Caco-2 (cell line): ENCODE data around the gene HCFC1R1. TPM values are rescaled to one million over a fixed set of nuclear protein-coding genes. Genes with fewer than 3 reads are reported as not detected.

ENCODE experiments used
- BruUV-seq: library from RNA; stranded (reverse); fragments of 400-500 nt; replicated peaks from 2 replicates; lab custom pipeline; 2021; lab: Mats Ljungman, UMichigan
- CTCF ChIA-PET: fragments of 300-600 bp; sonication (Branson Sonifier 250); formaldehyde crosslinking; loops from one replicate; lab custom pipeline; 2022; ENCODE audit warnings: antibody characterized with exemption; lab: Charles Lee
- POLR2A ChIA-PET: fragments of 300-600 bp; sonication (Branson Sonifier 250); formaldehyde crosslinking; loops from one replicate; lab custom pipeline; 2022; ENCODE audit warnings: antibody characterized with exemption; lab: Charles Lee
- DNase-seq, 2 experiments: peaks; one replicate each; pipeline versions ENCODE4 v3.0.0 to v3.0.0-alpha.2; 2020 to 2022
- H3K27me3 ChIP-seq: replicated peaks from 2 replicates; pipeline ENCODE4 v1.6.0; 2011; ENCODE audit warnings: low read length; ENCODE audit not compliant: control insufficient read depth, insufficient read depth
- H3K36me3 ChIP-seq: 2 replicates; pipeline ENCODE4 v1.5.1; 2011; ENCODE audit warnings: low read length; ENCODE audit not compliant: control insufficient read depth, insufficient read depth
- H3K4me1 ChIP-seq: fragments of 250-450 bp; sonication (Bioruptor Pico); 2 replicates; pipeline ENCODE4 v1.5.1; 2020; ENCODE audit warnings: mild to moderate bottlenecking
- H3K4me3 ChIP-seq: 2 replicates; pipeline ENCODE4 v1.5.1; 2011; ENCODE audit warnings: low read depth, mild to moderate bottlenecking, control low read depth, low read length
- H3K9me3 ChIP-seq: fragments of 250-450 bp; sonication (Bioruptor Pico); 2 replicates; pipeline ENCODE4 v1.5.1; 2020; ENCODE audit warnings: mild to moderate bottlenecking, moderate library complexity
- H3K27ac Mint-ChIP-seq: one replicate; pipeline ENCODE4 v1.8.0; 2022; ENCODE audit warnings: mixed read lengths; ENCODE audit not compliant: unreplicated experiment
- H3K27me3 Mint-ChIP-seq: one replicate; pipeline ENCODE4 v1.8.0; 2022; ENCODE audit warnings: mixed read lengths; ENCODE audit not compliant: insufficient read depth, unreplicated experiment
- H3K36me3 Mint-ChIP-seq: one replicate; pipeline ENCODE4 v1.8.0; 2022; ENCODE audit warnings: mild to moderate bottlenecking, mixed read lengths; ENCODE audit not compliant: insufficient read depth, unreplicated experiment
- H3K4me1 Mint-ChIP-seq: one replicate; pipeline ENCODE4 v1.8.0; 2022; ENCODE audit warnings: low read depth, mixed read lengths; ENCODE audit not compliant: unreplicated experiment
- H3K4me3 Mint-ChIP-seq: one replicate; pipeline ENCODE4 v1.8.0; 2022; ENCODE audit warnings: mild to moderate bottlenecking, moderate library complexity, mixed read lengths; ENCODE audit not compliant: unreplicated experiment
- H3K9me3 Mint-ChIP-seq: one replicate; pipeline ENCODE4 v1.8.0; 2022; ENCODE audit warnings: mixed read lengths; ENCODE audit not compliant: unreplicated experiment
- CTCF ChIP-seq, 2 experiments: fragments of 200-600 bp in 1 of 2; IDR thresholded peaks; 1 replicate in 1 of 2; 2 replicates in 1 of 2; pipeline versions ENCODE4 v1.5.1 to v1.8.0; 2011 to 2022; ENCODE audit warnings: antibody characterized with exemption in 1 of 2, control low read depth in 1 of 2, inconsistent platforms in 1 of 2, low read depth in 1 of 2, low read length in 1 of 2, mild to moderate bottlenecking in 1 of 2, moderate library complexity in 1 of 2; ENCODE audit not compliant: insufficient read depth in 1 of 2, severe bottlenecking in 1 of 2, unreplicated experiment in 1 of 2
- intact Hi-C: fragments of 100-400 bp; cut with micrococcal nuclease; formaldehyde crosslinking; loops from one replicate; pipeline ENCODE4 v1.10.0; 2022; ENCODE audit not compliant: unreplicated experiment
- total RNA-seq: library from RNA; stranded (reverse); gene quantifications from 2 replicates; pipeline ENCODE4 v1.2.3, GENCODE V29; 2022

The HCFC1R1 gene
- total RNA-seq, 1 experiment from 2014 or later: 44.9 TPM

GRCh38 chr16:2975161-2975795 lies 48.5 kb downstream of the HCFC1R1 start:
- CTCF ChIA-PET: no interaction called here
- Mint-ChIP-seq H3K4me3 (no peak overlapping the region), H3K27ac (no peak overlapping the region), H3K36me3 (peaks cover 42% of the 10 kb centered on the region), H3K4me1 (no peaks in the 10 kb centered on the region), H3K9me3 (no peaks in the 10 kb centered on the region), H3K27me3 (no peaks in the 10 kb centered on the region)
- H3K4me1 ChIP-seq: peaks cover 4% of the 10 kb centered on the region; the same call in 1 of the 2 replicates
- POLR2A ChIA-PET: no interaction called here
- no peaks in the 10 kb centered on the region; the same call in 1 of the 2 replicates for H3K36me3 ChIP-seq
- no peaks in the 10 kb centered on the region for H3K27me3 ChIP-seq
- no peak for TF ChIP-seq CTCF (IDR thresholded peaks at IDR 0.05; ENCODE audit: insufficient read depth in 1 of 2, low read depth in 1 of 2, low read length in 1 of 2, severe bottlenecking in 1 of 2, unreplicated experiment in 1 of 2)
- no TSS peak for BruUV-seq
- no peak for DNase-seq
- intact Hi-C loops: no loop called here
- H3K4me3 ChIP-seq: no peak overlapping the region
- no peaks in the 10 kb centered on the region for H3K9me3 ChIP-seq

- Mint-ChIP-seq H3K4me1 (no peaks in the 10 kb centered on the region), H3K36me3 (peaks cover 47% of the 10 kb centered on the region), H3K27ac (no peak overlapping the region), H3K4me3 (no peak overlapping the region), H3K9me3 (no peaks in the 10 kb centered on the region), H3K27me3 (no peaks in the 10 kb centered on the region)
- POLR2A ChIA-PET: no interaction called here
- Histone ChIP-seq H3K36me3 (no peaks in the 10 kb centered on the region; the same call in 1 of the 2 replicates), H3K9me3 (no peaks in the 10 kb centered on the region), H3K4me1 (peaks cover 4% of the 10 kb centered on the region; the same call in 1 of the 2 replicates), H3K27me3 (no peaks in the 10 kb centered on the region), H3K4me3 (no peak overlapping the region)
- intact Hi-C loops: no loop called here
- TF ChIP-seq CTCF (IDR thresholded peaks at IDR 0.05; ENCODE audit: insufficient read depth in 1 of 2, low read depth in 1 of 2, low read length in 1 of 2, severe bottlenecking in 1 of 2, unreplicated experiment in 1 of 2): no peak
- CTCF ChIA-PET: no interaction called here
- BruUV-seq: no TSS peak
- DNase-seq: no peak
These were observed 49.3 kb downstream of the HCFC1R1 start for GRCh38 chr16:2974319-2975056.

- Mint-ChIP-seq H3K9me3 (no peaks in the 10 kb centered on the region), H3K27me3 (no peaks in the 10 kb centered on the region), H3K36me3 (peaks cover 47% of the 10 kb centered on the region), H3K27ac (no peak overlapping the region), H3K4me1 (no peaks in the 10 kb centered on the region), H3K4me3 (no peak overlapping the region)
- CTCF ChIA-PET: no interaction called here
- Histone ChIP-seq H3K4me1 (peaks cover under 1% of the 10 kb centered on the region), H3K9me3 (no peaks in the 10 kb centered on the region), H3K27me3 (no peaks in the 10 kb centered on the region), H3K36me3 (no peaks in the 10 kb centered on the region; the same call in 1 of the 2 replicates), H3K4me3 (no peak overlapping the region)
- no peak for DNase-seq
- TF ChIP-seq CTCF (IDR thresholded peaks at IDR 0.05; ENCODE audit: insufficient read depth in 1 of 2, low read depth in 1 of 2, low read length in 1 of 2, severe bottlenecking in 1 of 2, unreplicated experiment in 1 of 2): no peak
- no TSS peak for BruUV-seq
- POLR2A ChIA-PET: no interaction called here
- intact Hi-C loops: no loop called here
These were observed 50.0 kb downstream of the HCFC1R1 start for GRCh38 chr16:2973605-2974318.
